SK-N-SH (cell line): ENCODE results near the gene HRH1. TPM values are rescaled to one million over a fixed set of nuclear protein-coding genes. Genes with fewer than 3 reads are reported as not detected.

Source experiments
- CTCF ChIA-PET: fragments of 300-600, 350-600 bp; formaldehyde crosslinking; extraction: SDS; loops from one replicate; lab custom pipeline; 2021; lab: Yijun Ruan, JAX
- POLR2A ChIA-PET: fragments of 350-600 bp; sonication (Branson Sonifier 250); formaldehyde crosslinking; extraction: SDS; loops from one replicate; lab custom pipeline; 2020; ENCODE audit warnings: antibody characterized with exemption, inconsistent platforms; lab: Yijun Ruan, JAX
- DNase-seq: peaks from one replicate; pipeline ENCODE4 v3.0.0; 2012
- H2AFZ ChIP-seq: fragments of 200-600 bp; sonication (generic); 2 replicates; pipeline ENCODE4 v1.8.1; 2016; ENCODE audit warnings: antibody characterized with exemption, mild to moderate bottlenecking, low read depth
- H3F3A ChIP-seq: fragments of 200-600 bp; sonication (generic); replicated peaks from 2 replicates; pipeline ENCODE3; 2016; ENCODE audit warnings: antibody characterized with exemption, mild to moderate bottlenecking; ENCODE audit not compliant: insufficient read depth
- H3K27ac ChIP-seq, 2 experiments: fragments of 200-500 bp in 1 of 2; fragments of 200-600 bp in 1 of 2; sonication (Bioruptor generic) in 1 of 2; sonication (generic), shearing (Covaris generic) in 1 of 2; 2 replicates each; pipeline versions ENCODE4 v1.5.1 to v1.6.1; 2014 to 2016; ENCODE audit warnings: low read depth in 2 of 2, inconsistent platforms in 1 of 2, low read length in 1 of 2, mild to moderate bottlenecking in 1 of 2, mixed read lengths in 1 of 2
- H3K27me3 ChIP-seq: fragments of 200-600 bp; sonication (generic), shearing (Covaris generic); 2 replicates; pipeline ENCODE4 v1.6.1; 2016; ENCODE audit warnings: mixed run types; ENCODE audit not compliant: insufficient read depth
- H3K36me3 ChIP-seq, 2 experiments: fragments of 200-500 bp in 1 of 2; fragments of 200-600 bp in 1 of 2; sonication (Bioruptor generic) in 1 of 2; sonication (generic) in 1 of 2; replicated peaks in 1 of 2; 2 replicates each; pipeline versions ENCODE3 to v1.5.1; 2014 to 2016; ENCODE audit warnings: low read length in 1 of 2, mild to moderate bottlenecking in 1 of 2; ENCODE audit not compliant: insufficient read depth in 2 of 2, control insufficient read depth in 1 of 2
- H3K4me1 ChIP-seq, 2 experiments: fragments of 200-500 bp in 1 of 2; fragments of 200-600 bp in 1 of 2; sonication (Bioruptor generic) in 1 of 2; sonication (generic), shearing (Covaris generic) in 1 of 2; 2 replicates each; pipeline versions ENCODE4 v1.5.1 to v1.6.1; 2014 to 2016; ENCODE audit warnings: low read depth in 1 of 2, low read length in 1 of 2, mixed run types in 1 of 2; ENCODE audit not compliant: insufficient read depth in 2 of 2, control insufficient read depth in 1 of 2
- H3K4me2 ChIP-seq: fragments of 200-600 bp; sonication (generic), shearing (Covaris generic); 2 replicates; pipeline ENCODE4 v1.6.1; 2017; ENCODE audit warnings: mixed run types
- H3K4me3 ChIP-seq, 2 experiments: fragments of 200-500 bp in 1 of 2; fragments of 200-600 bp in 1 of 2; sonication (Bioruptor generic) in 1 of 2; sonication (generic), shearing (Covaris generic) in 1 of 2; 2 replicates each; pipeline versions ENCODE4 v1.5.1 to v1.8.1; 2014 to 2016; ENCODE audit warnings: low read depth in 2 of 2, inconsistent platforms in 1 of 2, low read length in 1 of 2, mild to moderate bottlenecking in 1 of 2, mixed read lengths in 1 of 2, moderate library complexity in 1 of 2
- H3K79me2 ChIP-seq: fragments of 200-600 bp; sonication (generic); 2 replicates; pipeline ENCODE4 v1.8.1; 2017; ENCODE audit warnings: mild to moderate bottlenecking; ENCODE audit not compliant: insufficient read depth
- H3K9ac ChIP-seq: fragments of 200-600 bp; sonication (generic); 2 replicates; pipeline ENCODE4 v1.6.1; 2017; ENCODE audit warnings: mixed run types
- H3K9me2 ChIP-seq: fragments of 200-600 bp; sonication (generic); 2 replicates; pipeline ENCODE4 v1.6.1; 2017; ENCODE audit warnings: mixed run types
- H3K9me3 ChIP-seq: fragments of 200-600 bp; sonication (generic); 2 replicates; pipeline ENCODE4 v1.6.1; 2017; ENCODE audit warnings: mixed run types, mild to moderate bottlenecking, moderate library complexity
- H4K20me1 ChIP-seq: fragments of 200-600 bp; sonication (generic); 2 replicates; pipeline ENCODE4 v1.6.1; 2017; ENCODE audit warnings: mild to moderate bottlenecking, mixed run types; ENCODE audit not compliant: insufficient read depth
- FOXM1 ChIP-seq: IDR thresholded peaks from 2 replicates; pipeline ENCODE4 v1.4.0; 2012; ENCODE audit warnings: low read depth, mild to moderate bottlenecking
- GATA2 ChIP-seq: sonication (generic); formaldehyde crosslinking; IDR thresholded peaks from 2 replicates; pipeline ENCODE4 v1.5.0; 2020; ENCODE audit warnings: mild to moderate bottlenecking, missing genetic modification reagents
- MAX ChIP-seq: IDR thresholded peaks from 2 replicates; pipeline ENCODE4 v1.4.0; 2012; ENCODE audit warnings: low read depth
- POLR2AphosphoS5 ChIP-seq: IDR thresholded peaks from 2 replicates; pipeline ENCODE4 v1.6.1; 2012; ENCODE audit warnings: low read depth, low read length
- RCOR1 ChIP-seq: fragments of 150-350 bp; IDR thresholded peaks from 2 replicates; pipeline ENCODE4 v1.6.1; 2017; ENCODE audit warnings: antibody characterized with exemption, low read length
- RFX5 ChIP-seq: IDR thresholded peaks from 2 replicates; pipeline ENCODE4 v1.6.1; 2012; ENCODE audit warnings: mild to moderate bottlenecking, improper control_type of control experiment, low read length
- RXRA ChIP-seq: IDR thresholded peaks from 2 replicates; pipeline ENCODE4 v1.4.0; 2012; ENCODE audit warnings: low read depth, mild to moderate bottlenecking, borderline replicate concordance
- SIN3A ChIP-seq: IDR thresholded peaks from 2 replicates; pipeline ENCODE4 v1.6.1; 2012; ENCODE audit warnings: low read depth, mild to moderate bottlenecking, low read length, moderate library complexity, borderline replicate concordance
- TAF1 ChIP-seq: IDR thresholded peaks from 2 replicates; pipeline ENCODE4 v1.6.1; 2012; ENCODE audit warnings: low read depth, mild to moderate bottlenecking, low read length, moderate library complexity, borderline replicate concordance
- TCF12 ChIP-seq: IDR thresholded peaks from 2 replicates; pipeline ENCODE4 v1.4.0; 2012
- YY1 ChIP-seq: IDR thresholded peaks from 2 replicates; pipeline ENCODE4 v1.4.0; 2012; ENCODE audit warnings: low read depth, mild to moderate bottlenecking
- WGBS: methylation state at CpG from one replicate; pipeline ENCODE4 v1.1.6; 2017; ENCODE audit warnings: low lambda C conversion rate; 5-methylcytosine and 5-hydroxymethylcytosine counted together
- polyA plus RNA-seq, 3 experiments: library from polyadenylated mRNA; depleted of rRNA; stranded (reverse); fragments of >200 nt; gene quantifications; 2 replicates each; pipeline ENCODE4 v1.2.3, GENCODE V29; 2012
- TF ChIP-seq, protein P1 (sequence below): IDR thresholded peaks from 2 replicates; pipeline ENCODE4 v1.4.0; 2012; ENCODE audit warnings: low read depth, borderline replicate concordance
- TF ChIP-seq, protein P2 (sequence below): fragments of 150-350 bp; IDR thresholded peaks from 2 replicates; pipeline ENCODE4 v1.6.1; 2016; ENCODE audit warnings: mild to moderate bottlenecking, low read depth, low read length
- TF ChIP-seq, protein P3 (sequence below): IDR thresholded peaks from 2 replicates; pipeline ENCODE4; 2012

Gene HRH1
- polyA plus RNA-seq, 1 of the 3 experiments (the other 2 are of a cell fraction): 6.2 TPM

DNA sequence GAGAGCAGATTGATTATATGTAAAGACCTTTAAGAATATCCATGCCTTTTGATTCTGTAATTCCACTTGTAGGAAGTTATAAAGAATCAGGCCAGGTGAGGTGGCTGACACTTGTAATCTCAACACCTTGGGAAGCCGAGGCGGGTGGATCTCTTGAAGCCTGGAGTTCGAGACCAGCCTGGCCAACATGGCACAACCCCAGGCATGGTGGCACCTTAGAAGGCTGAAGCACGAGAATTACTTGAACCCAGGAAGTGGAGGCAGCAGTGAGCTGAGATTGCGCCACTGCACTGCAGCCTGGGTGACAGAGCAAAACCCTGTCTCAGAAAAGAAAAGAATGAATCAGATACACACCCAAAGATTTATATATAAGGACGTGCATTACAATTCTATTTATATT, 33.9 kb downstream of the HRH1 start:
- DNase-seq: no peak
- H3K36me3 ChIP-seq: peaks cover 0 to 6% of the 10 kb centered on the region in 2 experiments
- no peaks in the 10 kb centered on the region for H3K9me3 ChIP-seq
- WGBS: 87% methylated on average over 6 of the region's 6 CpGs
- POLR2A ChIA-PET: no interaction called here
- no peak overlapping the region for H3K4me2 ChIP-seq
- no peaks in the 10 kb centered on the region for H3K27me3 ChIP-seq
- peaks cover 97% of the 10 kb centered on the region for H3K79me2 ChIP-seq
- no peak for TF ChIP-seq FOXM1
- no peak for TF ChIP-seq YY1
- no peak for TF ChIP-seq RFX5
- no peak for TF ChIP-seq TAF1
- TF ChIP-seq MAX: no peak
- no peak for TF ChIP-seq POLR2AphosphoS5
- no peak for TF ChIP-seq SIN3A
- TF ChIP-seq, protein P1, sequence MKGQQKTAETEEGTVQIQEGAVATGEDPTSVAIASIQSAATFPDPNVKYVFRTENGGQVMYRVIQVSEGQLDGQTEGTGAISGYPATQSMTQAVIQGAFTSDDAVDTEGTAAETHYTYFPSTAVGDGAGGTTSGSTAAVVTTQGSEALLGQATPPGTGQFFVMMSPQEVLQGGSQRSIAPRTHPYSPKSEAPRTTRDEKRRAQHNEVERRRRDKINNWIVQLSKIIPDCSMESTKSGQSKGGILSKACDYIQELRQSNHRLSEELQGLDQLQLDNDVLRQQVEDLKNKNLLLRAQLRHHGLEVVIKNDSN: no peak
- TF ChIP-seq, protein P2, sequence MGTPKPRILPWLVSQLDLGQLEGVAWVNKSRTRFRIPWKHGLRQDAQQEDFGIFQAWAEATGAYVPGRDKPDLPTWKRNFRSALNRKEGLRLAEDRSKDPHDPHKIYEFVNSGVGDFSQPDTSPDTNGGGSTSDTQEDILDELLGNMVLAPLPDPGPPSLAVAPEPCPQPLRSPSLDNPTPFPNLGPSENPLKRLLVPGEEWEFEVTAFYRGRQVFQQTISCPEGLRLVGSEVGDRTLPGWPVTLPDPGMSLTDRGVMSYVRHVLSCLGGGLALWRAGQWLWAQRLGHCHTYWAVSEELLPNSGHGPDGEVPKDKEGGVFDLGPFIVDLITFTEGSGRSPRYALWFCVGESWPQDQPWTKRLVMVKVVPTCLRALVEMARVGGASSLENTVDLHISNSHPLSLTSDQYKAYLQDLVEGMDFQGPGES: no peak
- TF ChIP-seq GATA2: no peak
- no peak for TF ChIP-seq RCOR1
- no peak overlapping the region for H3K4me3 ChIP-seq
- H3K9me2 ChIP-seq: no peaks in the 10 kb centered on the region
- H3K4me1 ChIP-seq: peaks cover 14 to 17% of the 10 kb centered on the region in 2 experiments
- no peaks in the 10 kb centered on the region; the same call in 1 of the 2 replicates for H4K20me1 ChIP-seq
- peaks cover 24% of the 10 kb centered on the region for H3F3A ChIP-seq
- no peak overlapping the region for H3K9ac ChIP-seq
- H3K27ac ChIP-seq: no peak overlapping the region
- H2AFZ ChIP-seq: no peak overlapping the region
- CTCF ChIA-PET: interaction anchor here (1.0 kb wide), 1 partner anchor 11 kb away, joined by 3 read pairs; no protein-coding TSS in a partner anchor

DNA sequence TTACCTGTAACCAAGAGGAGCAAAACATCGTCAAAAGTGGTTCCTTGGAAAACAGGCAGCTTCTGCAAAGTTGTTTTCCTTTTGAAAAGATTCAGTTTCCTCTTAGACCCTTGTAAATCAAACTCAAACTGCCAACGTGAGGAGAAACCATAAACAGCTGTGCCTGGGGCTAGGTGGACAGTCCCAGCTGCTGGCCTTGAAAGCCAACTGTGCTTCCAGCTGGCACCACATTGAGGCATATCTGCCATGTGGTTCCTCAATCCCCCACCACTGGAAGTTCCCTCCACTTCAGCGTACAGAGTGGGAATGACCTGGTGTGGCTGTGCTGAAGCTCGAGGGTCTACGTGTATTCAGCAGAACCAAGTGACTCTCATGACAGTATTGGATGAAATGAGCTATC, 40.9 kb downstream of the HRH1 start:
- Histone ChIP-seq H3K79me2 (peaks cover 89% of the 10 kb centered on the region), H3K27me3 (no peaks in the 10 kb centered on the region), H3K27ac (peak overlapping the region; percentile 50 to 94), H3K4me3 (no peak overlapping the region), H3K9me2 (no peaks in the 10 kb centered on the region), H3F3A (peaks cover 52% of the 10 kb centered on the region), H4K20me1 (no peaks in the 10 kb centered on the region), H3K9me3 (no peaks in the 10 kb centered on the region), H3K36me3 (peaks cover 0 to 8% of the 10 kb centered on the region in 2 experiments), H3K4me2 (peak overlapping the region; percentile 81), H3K4me1 (peaks cover 14 to 34% of the 10 kb centered on the region in 2 experiments), H2AFZ (no peak overlapping the region), H3K9ac (peak overlapping the region; percentile 73; the same call in 1 of the 2 replicates)
- TF ChIP-seq, protein P3, sequence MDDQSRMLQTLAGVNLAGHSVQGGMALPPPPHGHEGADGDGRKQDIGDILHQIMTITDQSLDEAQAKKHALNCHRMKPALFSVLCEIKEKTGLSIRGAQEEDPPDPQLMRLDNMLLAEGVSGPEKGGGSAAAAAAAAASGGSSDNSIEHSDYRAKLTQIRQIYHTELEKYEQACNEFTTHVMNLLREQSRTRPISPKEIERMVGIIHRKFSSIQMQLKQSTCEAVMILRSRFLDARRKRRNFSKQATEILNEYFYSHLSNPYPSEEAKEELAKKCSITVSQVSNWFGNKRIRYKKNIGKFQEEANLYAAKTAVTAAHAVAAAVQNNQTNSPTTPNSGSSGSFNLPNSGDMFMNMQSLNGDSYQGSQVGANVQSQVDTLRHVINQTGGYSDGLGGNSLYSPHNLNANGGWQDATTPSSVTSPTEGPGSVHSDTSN: 0 out of 2 replicates have a peak, but pooled peaks have one; percentile 9
- TF ChIP-seq RXRA: no peak
- peak; percentile 14; the same call in 1 of the 2 replicates for TF ChIP-seq TCF12
- peak; percentile 46 for DNase-seq
- 51% methylated on average over 5 of the region's 5 CpGs for WGBS
- ChIA-PET POLR2A (no interaction called here), CTCF (interaction anchor here (1.1 to 3.4 kb wide), 5 partner anchors 39 to 212 kb away, joined by 3 to 16 read pairs (median 4); no protein-coding TSS in a partner anchor)
